ENCODE measurements around the gene TAF6L. TPM values are rescaled to one million over a fixed set of nuclear protein-coding genes. Genes with fewer than 3 reads are reported as not detected.

The TAF6L gene
- total and polyA plus RNA-seq, 12 donors, result 7.7 to 18.9 (median 9.5) TPM

DNA sequence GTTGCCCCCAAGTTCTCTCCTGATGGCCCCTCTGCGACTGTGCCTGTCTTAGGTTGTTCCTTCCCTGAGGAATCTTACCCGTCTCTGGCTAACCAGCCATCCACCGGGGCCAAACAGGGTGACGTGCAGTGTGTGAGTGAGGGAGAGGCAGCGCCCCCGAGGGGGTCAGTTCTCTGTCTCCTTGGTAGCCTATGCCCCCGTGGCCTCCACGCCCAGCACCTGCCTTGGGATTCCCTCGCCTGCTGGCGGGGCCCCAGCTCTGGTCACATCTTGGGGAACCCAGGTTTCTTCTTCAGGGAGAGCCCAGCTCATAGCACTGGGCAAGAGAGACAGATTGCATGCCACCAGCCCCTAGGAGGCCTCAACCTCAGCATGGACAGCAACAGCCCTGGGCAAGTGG lies 28.3 kb downstream of the TAF6L start:
- no peak overlapping the region for H3K4me3 ChIP-seq
- ATAC-seq (no peak), DNase-seq (no peak)
- peaks cover 9 to 19% (median 15%) of the 10 kb centered on the region in 9 donors for H3K4me1 ChIP-seq
- WGBS, 2 donors, result 85 to 91% methylated on average over 10 of the region's 10 CpGs
- peaks cover 0 to 95% (median 86%) of the 10 kb centered on the region in 9 donors for H3K36me3 ChIP-seq
- H3K27ac ChIP-seq, result no peak overlapping the region
- H3K27me3 ChIP-seq, result no peaks in the 10 kb centered on the region
- intact Hi-C loops (cut with DNase I), result loop anchor here in 1 of 10 donors (5.0 kb wide), 1 partner anchor 38 kb away; the partner anchor contains the start of gene WDR74
- TF ChIP-seq, protein P1, sequence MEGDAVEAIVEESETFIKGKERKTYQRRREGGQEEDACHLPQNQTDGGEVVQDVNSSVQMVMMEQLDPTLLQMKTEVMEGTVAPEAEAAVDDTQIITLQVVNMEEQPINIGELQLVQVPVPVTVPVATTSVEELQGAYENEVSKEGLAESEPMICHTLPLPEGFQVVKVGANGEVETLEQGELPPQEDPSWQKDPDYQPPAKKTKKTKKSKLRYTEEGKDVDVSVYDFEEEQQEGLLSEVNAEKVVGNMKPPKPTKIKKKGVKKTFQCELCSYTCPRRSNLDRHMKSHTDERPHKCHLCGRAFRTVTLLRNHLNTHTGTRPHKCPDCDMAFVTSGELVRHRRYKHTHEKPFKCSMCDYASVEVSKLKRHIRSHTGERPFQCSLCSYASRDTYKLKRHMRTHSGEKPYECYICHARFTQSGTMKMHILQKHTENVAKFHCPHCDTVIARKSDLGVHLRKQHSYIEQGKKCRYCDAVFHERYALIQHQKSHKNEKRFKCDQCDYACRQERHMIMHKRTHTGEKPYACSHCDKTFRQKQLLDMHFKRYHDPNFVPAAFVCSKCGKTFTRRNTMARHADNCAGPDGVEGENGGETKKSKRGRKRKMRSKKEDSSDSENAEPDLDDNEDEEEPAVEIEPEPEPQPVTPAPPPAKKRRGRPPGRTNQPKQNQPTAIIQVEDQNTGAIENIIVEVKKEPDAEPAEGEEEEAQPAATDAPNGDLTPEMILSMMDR (IDR thresholded peaks at IDR 0.05), result no peak
- no peaks in the 10 kb centered on the region for H3K9me3 ChIP-seq

DNA sequence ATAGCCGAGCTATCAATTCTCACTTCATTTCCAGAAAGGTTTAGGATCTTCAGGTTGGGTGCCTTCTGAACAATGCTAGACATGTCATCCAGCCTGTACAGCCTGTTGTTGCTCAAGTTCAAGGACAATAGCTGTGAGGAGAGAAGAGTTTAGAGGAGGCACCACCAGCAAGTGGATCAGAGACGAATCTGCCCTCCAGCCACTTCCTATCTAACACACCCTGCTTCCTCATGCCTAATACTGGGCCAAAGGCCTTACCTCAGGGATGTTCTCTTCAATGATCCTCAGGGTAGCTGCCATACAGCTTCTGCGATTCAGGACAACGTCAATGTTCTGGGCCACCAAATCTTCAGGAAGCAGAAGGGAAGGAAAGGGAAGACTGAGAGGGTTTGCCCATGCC lies 29.9 kb downstream of the TAF6L start:
- intact Hi-C loops (cut with DNase I), result no loop called here
- TF ChIP-seq, protein P1 (IDR thresholded peaks at IDR 0.05), result no peak

DNA sequence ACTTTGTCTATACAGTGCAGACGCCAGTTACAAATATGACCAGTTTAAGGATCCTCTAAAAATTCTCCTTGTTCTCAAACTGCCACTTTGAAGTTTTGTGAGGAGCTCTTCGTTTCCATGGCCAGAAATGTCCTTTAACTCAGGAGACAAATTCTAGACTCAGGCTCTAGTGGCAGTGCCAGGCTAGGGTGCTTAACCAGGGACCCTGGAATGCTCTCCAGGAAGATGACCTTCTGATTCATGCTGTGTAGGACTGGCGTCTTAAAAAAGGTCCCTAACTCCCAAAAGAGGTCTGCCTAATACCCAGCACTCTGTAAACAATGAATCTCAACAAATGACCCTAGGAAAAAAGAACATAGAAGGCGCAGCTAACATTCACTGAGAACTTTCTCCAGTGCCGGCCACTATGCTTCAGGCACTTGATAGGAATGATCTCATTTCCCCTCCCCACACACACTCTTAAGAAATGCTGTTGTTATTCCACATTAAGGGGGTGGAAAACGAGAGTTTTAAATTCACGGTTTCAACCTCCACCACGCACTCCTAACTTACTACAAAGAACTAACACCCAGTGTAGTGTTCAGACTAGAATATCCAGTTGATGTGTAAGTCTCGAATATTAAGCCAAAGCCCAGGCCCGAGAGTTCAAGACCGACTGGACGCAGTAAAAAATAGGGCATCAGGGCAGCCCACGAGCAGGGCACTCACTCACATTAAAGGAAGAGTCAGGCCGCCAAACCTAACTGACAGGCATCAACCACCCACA lies 33.3 kb downstream of the TAF6L start:
- Histone ChIP-seq H3K36me3 (peaks cover 0 to 53% (median 39%) of the 10 kb centered on the region in 9 donors), H3K9me3 (no peaks in the 10 kb centered on the region), H3K4me3 (peak overlapping the region; percentile 36 to 88 (median 82)), H3K27ac (peak overlapping the region; percentile 61 to 95 (median 90)), H3K27me3 (no peaks in the 10 kb centered on the region), H3K4me1 (peaks cover 14 to 47% (median 31%) of the 10 kb centered on the region in 9 donors)
- intact Hi-C loops (cut with DNase I), result loop anchor here in 2 of 10 donors (2.0 to 5.0 kb wide), 2 partner anchors 34 to 77 kb away; partner anchors contain the start of genes HNRNPUL2 (in 1 of the 2), TTC9C (in 1 of the 2) and WDR74 (in 1 of the 2)
- 2 to 3% methylated on average over 14 of the region's 14 CpGs for WGBS, 2 donors
- ATAC-seq, result peak in 2 of 8 donors; percentile 7 to 8
- TF ChIP-seq, protein P1 (IDR thresholded peaks at IDR 0.05), result no peak
- DNase-seq, result no peak

More for the DNA sequence above, 29.9 kb downstream of the TAF6L start:
- H3K4me3 ChIP-seq, result no peak overlapping the region
- 86% methylated on average over 4 of the region's 4 CpGs for WGBS, 2 donors
- H3K36me3 ChIP-seq, result peaks cover 0 to 79% (median 70%) of the 10 kb centered on the region in 9 donors
- peaks cover 11 to 26% (median 21%) of the 10 kb centered on the region in 9 donors for H3K4me1 ChIP-seq
- DNase-seq (no peak), ATAC-seq (no peak)
- no peaks in the 10 kb centered on the region for H3K27me3 ChIP-seq
- H3K9me3 ChIP-seq, result no peaks in the 10 kb centered on the region
- no peak overlapping the region for H3K27ac ChIP-seq

DNA sequence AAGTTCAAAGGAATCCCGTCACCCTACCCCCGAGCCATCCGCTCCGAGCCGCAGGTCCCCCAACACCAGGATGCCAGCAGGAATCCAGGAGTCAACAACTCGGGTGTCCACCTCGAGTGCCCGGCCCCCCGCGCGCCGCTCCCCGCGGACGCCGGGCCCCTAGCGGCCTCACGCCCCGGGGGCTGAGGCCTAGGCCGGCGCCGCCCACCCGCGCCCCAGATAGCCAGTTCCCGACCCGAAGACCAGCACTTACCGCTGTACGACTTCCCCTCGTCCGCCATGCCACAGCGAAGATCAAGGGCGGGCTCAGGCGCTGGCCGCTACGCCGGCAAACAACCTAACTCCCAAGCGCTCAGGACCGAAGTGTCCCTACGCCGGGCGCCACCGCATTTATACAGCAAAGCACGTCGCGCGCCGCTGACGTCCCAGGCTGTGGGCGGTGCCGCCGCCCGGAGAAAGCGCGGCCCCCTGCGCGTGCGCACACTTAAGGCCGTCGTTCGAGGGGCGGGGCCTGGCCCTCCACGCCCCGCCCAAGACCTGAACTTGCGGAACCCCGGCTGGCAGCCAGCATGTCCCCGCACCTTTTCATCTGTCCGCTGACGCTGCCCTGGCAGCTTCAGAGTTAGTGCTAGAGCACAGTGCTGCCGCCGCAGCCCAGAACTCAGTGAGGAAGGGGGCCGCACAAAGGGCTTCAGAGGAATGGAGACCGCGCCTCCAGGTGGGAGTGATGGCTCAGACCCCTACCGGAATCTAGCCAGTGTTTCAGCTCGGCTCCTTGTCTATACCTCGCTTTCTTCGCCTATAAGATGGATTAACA lies 34.1 kb downstream of the TAF6L start, which contains the start of gene NXF1:
NXF1 (minus strand) TSS at position 365 of the 817 bp plus-strand sequence; CDS start at position 281, 84 bp downstream.
- TF ChIP-seq, protein P1 (IDR thresholded peaks at IDR 0.05), result peak in 2 of 9 donors; percentile 12 to 25
- H3K27ac ChIP-seq, result peak within 1 kb of the TSS; percentile 61 to 95 (median 90)
- H3K27me3 ChIP-seq, result no peaks in the 10 kb centered on the region
- peak; percentile 92 to 97 (median 96) for ATAC-seq
- no peaks in the 10 kb centered on the region for H3K9me3 ChIP-seq
- H3K4me1 ChIP-seq, result peaks cover 14 to 47% (median 31%) of the 10 kb centered on the region in 9 donors
- intact Hi-C loops (cut with DNase I), result loop anchor here in 2 of 10 donors (2.0 to 5.0 kb wide), 2 partner anchors 34 to 78 kb away; partner anchors contain the start of genes HNRNPUL2 (in 1 of the 2), TTC9C (in 1 of the 2) and WDR74 (in 1 of the 2)
- H3K4me3 ChIP-seq, result peak within 1 kb of the TSS; percentile 36 to 88 (median 82)
- peak; percentile 94 to 96 for DNase-seq
- peaks cover 0 to 45% (median 31%) of the 10 kb centered on the region in 9 donors for H3K36me3 ChIP-seq
- WGBS, 2 donors, result 0% methylated on average over 66 to 77 of the region's 77 CpGs
